Brain pericyte (primary cell): ENCODE measurements around the gene HBA1.
"Not testable (repeated sequence)": the region's sequence is repeated elsewhere in the genome, so short reads cannot be mapped to it uniquely, and the experiment has no call there.

Source experiments
- DNase-seq: peaks from one replicate; pipeline ENCODE4 v3.0.0-alpha.2; 2012; ENCODE audit warnings: low read depth, low spot score

Gene HBA1

DNA sequence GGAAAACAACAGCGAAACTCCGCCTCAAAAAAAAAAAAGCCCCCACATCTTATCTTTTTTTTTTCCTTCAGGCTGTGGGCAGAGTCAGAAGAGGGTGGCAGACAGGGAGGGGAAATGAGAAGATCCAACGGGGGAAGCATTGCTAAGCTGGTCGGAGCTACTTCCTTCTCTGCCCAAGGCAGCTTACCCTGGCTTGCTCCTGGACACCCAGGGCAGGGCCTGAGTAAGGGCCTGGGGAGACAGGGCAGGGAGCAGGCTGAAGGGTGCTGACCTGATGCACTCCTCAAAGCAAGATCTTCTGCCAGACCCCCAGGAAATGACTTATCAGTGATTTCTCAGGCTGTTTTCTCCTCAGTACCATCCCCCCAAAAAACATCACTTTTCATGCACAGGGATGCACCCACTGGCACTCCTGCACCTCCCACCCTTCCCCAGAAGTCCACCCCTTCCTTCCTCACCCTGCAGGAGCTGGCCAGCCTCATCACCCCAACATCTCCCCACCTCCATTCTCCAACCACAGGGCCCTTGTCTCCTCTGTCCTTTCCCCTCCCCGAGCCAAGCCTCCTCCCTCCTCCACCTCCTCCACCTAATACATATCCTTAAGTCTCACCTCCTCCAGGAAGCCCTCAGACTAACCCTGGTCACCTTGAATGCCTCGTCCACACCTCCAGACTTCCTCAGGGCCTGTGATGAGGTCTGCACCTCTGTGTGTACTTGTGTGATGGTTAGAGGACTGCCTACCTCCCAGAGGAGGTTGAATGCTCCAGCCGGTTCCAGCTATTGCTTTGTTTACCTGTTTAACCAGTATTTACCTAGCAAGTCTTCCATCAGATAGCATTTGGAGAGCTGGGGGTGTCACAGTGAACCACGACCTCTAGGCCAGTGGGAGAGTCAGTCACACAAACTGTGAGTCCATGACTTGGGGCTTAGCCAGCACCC is 1.2 kb upstream of the HBA1 start:
- DNase-seq, result no peak

DNA sequence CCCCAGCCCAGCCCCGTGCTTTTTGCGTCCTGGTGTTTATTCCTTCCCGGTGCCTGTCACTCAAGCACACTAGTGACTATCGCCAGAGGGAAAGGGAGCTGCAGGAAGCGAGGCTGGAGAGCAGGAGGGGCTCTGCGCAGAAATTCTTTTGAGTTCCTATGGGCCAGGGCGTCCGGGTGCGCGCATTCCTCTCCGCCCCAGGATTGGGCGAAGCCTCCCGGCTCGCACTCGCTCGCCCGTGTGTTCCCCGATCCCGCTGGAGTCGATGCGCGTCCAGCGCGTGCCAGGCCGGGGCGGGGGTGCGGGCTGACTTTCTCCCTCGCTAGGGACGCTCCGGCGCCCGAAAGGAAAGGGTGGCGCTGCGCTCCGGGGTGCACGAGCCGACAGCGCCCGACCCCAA is 474 bp upstream of the HBA1 start:
- not testable (repeated sequence) for DNase-seq

DNA sequence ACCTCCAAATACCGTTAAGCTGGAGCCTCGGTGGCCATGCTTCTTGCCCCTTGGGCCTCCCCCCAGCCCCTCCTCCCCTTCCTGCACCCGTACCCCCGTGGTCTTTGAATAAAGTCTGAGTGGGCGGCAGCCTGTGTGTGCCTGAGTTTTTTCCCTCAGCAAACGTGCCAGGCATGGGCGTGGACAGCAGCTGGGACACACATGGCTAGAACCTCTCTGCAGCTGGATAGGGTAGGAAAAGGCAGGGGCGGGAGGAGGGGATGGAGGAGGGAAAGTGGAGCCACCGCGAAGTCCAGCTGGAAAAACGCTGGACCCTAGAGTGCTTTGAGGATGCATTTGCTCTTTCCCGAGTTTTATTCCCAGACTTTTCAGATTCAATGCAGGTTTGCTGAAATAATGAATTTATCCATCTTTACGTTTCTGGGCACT is 928 bp downstream of the HBA1 start:
- DNase-seq, result no peak

DNA sequence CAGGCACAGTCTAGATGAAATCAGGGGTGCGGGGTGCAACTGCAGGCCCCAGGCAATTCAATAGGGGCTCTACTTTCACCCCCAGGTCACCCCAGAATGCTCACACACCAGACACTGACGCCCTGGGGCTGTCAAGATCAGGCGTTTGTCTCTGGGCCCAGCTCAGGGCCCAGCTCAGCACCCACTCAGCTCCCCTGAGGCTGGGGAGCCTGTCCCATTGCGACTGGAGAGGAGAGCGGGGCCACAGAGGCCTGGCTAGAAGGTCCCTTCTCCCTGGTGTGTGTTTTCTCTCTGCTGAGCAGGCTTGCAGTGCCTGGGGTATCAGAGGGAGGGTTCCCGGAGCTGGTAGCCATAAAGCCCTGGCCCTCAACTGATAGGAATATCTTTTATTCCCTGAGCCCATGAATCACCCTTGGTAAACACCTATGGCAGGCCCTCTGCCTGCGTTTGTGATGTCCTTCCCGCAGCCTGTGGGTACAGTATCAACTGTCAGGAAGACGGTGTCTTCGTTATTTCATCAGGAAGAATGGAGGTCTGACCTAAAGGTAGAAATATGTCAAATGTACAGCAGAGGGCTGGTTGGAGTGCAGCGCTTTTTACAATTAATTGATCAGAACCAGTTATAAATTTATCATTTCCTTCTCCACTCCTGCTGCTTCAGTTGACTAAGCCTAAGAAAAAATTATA is 1.6 kb downstream of the HBA1 start:
- no peak for DNase-seq

DNA sequence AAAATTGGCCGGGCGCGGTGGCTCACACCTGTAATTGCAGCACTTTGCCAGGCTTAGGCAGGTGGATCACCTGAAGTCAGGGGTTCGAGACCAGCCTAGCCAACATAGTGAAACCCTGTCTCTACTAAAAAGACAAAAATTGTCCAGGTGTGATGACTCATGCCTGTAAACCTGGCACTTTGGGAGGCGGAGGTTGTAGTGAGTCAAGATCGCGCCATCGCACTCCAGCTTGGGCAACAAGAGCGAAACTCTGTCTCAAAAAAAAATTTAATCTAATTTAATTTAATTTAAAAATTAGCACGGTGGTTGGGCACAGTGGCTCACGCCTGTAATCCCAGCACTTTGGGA is 2.2 kb downstream of the HBA1 start:
- no peak for DNase-seq

DNA sequence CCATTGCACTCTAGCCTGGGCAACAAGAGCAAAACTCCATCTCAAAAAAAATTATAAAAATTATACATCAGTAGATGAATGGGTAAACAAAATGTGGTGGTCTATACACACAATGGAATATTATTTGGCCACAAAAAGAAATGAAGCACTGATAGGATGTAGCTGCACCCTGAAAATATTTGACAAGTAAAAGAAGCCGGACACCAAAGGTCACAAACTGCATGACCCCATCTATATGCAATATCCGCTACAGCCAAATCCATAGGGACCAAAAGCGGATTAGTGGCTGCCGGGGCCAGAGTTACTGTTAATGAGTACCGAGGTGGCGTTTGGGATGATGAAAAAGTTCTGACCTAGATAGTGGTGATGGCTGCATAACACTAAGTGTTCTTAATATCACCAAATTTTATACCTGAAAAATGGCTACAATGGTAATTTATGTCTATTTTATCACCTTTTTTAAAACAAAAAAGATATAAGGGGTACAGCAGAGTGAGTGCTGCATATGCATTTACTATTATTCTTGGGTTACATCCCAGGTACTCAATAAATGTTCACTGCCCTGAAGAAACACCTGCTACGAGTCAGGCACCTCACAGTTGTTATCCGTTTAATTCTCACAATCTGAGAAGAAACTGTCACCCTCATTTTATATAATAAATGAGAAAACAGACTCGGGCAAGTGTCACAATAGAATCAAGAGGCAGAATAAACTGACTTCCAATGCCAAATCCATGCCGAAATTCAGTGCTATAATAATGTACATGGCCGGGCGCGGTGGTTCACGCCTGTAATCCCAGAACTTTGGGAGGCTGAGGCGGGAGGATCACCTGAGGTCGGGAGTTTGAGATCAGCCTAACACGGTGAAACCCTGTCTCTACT is 3.0 kb downstream of the HBA1 start:
- no peak for DNase-seq

DNA sequence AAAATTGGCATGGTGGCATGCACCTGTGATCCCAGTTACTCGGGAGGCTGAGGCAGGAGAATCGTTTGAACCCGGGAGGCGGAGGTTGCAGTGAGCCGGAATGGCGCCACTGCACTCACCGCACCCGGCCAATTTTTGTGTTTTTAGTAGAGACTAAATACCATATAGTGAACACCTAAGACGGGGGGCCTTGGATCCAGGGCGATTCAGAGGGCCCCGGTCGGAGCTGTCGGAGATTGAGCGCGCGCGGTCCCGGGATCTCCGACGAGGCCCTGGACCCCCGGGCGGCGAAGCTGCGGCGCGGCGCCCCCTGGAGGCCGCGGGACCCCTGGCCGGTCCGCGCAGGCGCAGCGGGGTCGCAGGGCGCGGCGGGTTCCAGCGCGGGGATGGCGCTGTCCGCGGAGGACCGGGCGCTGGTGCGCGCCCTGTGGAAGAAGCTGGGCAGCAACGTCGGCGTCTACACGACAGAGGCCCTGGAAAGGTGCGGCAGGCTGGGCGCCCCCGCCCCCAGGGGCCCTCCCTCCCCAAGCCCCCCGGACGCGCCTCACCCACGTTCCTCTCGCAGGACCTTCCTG is 3.7 kb downstream of the HBA1 start, which contains the start of gene HBQ1:
HBQ1 (plus strand) TSS at position 359 of the 575 bp plus-strand sequence; CDS start at position 387, 28 bp downstream.
- no peak for DNase-seq

DNA sequence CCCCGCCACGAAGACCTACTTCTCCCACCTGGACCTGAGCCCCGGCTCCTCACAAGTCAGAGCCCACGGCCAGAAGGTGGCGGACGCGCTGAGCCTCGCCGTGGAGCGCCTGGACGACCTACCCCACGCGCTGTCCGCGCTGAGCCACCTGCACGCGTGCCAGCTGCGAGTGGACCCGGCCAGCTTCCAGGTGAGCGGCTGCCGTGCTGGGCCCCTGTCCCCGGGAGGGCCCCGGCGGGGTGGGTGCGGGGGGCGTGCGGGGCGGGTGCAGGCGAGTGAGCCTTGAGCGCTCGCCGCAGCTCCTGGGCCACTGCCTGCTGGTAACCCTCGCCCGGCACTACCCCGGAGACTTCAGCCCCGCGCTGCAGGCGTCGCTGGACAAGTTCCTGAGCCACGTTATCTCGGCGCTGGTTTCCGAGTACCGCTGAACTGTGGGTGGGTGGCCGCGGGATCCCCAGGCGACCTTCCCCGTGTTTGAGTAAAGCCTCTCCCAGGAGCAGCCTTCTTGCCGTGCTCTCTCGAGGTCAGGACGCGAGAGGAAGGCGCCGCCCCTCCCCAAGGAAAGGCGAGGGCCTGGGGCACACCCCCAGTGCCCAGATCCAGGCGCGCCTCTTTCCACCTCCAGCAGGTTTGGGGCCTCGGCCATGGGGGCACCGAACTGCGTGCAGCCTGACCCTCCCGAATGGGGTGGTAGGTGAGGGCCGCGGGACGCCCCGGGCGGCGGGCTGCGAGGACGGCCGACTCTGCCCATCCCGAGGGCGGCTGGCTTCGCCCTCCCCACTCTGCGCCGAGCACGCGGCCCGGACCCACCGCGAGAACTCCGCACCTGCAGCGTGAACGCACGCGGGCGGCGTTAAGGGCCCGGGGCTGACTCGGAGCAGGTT is 4.4 kb downstream of the HBA1 start:
- DNase-seq, result no peak

DNA sequence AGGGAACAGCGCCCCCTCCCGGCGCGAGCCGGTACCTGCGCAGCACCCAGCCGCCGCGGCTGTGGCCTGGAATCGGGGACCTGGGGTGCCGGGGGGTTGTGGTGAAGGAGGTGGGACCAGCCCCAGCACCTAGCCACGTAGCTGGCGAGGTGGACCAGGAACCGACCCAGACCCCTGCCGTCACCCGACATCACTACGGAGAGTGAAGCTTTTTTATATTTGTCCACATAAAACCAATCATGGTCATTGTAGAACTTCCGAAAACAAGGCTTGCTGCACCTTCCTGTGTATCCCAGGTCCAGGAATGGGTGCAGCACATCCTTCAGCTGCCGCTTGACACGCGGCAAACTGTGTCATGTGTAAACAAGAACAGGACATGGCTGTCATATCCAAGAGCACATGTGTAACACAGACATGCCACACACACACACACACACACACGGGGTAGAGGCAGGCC is 5.1 kb downstream of the HBA1 start:
- DNase-seq, result no peak

DNA sequence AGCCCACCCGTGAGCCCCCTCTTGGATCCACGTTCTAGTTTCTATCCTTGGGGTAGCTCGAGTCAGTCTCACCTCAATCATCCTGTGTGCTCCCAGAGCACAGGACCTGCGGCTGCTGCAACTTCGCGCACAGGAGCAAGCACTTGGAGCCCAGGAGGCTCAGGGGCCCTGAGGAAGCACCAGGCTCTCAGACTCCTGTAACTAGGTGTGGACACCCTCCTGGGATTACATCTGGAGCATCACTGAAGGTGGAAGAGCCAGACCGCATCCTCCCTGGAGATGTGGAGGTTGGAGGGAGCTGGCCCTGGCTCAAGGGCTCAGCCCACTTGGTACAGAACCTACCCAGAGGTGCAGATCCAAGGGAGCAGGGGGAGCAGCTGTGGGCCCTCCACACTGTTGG is 6.5 kb downstream of the HBA1 start:
- no peak for DNase-seq

DNA sequence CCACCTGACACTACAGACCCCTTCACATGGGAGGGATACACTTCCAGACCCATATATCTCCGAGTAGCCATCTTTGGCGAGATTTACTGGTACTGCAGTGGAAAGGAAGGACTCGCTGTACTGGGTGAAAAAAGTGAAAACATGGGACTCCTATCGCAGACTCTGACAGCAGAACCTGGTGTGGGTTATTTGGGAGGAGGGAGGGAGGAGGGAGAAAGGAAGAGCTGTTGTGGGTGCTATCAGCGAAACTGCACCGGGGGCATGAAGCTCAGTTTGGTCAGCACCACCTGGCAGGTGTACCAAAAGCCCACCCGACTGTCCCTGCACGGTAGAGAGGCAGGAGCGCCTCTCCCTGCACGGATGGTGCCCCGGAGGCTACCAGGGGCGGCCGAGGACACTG is 8.7 kb downstream of the HBA1 start:
- no peak for DNase-seq

DNA sequence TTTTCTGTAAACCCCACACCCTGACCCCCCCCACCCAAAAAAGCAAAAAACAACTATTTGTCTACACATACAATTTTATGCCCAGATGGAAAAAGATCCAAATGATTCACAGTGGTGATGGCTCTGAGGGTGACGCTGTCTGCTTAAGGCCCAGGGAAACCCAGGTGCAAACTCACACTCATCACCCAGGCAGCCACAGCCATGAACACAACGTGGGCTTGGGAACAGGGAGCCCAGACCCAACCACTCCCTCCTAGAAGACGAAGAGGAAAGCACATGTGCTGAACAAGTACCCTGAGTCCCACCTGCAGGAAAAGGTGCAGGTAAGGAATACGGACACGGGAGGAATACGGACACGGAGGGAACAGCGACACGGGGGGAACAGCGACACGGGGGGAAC is 9.2 kb downstream of the HBA1 start:
- DNase-seq, result no peak

DNA sequence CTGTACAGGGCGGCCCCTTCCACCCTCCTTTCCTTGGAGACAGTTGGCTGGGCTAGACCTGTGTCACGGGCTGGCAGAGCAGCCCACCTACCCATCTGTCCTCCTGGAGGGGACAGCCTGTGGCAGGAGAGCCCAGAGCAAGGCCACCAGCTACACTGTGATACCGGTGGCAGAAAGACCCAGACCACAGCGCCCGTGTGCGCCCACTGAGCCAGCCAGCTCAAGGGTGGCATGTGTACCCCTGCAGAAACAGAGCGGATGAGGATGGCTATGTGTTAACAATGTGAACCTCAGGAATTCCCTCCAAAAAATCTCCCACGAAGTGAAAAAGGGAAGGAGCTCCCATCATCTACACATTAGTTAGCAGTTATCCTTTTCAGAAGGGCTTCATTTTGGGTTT is 10.8 kb downstream of the HBA1 start:
- DNase-seq, result no peak

DNA sequence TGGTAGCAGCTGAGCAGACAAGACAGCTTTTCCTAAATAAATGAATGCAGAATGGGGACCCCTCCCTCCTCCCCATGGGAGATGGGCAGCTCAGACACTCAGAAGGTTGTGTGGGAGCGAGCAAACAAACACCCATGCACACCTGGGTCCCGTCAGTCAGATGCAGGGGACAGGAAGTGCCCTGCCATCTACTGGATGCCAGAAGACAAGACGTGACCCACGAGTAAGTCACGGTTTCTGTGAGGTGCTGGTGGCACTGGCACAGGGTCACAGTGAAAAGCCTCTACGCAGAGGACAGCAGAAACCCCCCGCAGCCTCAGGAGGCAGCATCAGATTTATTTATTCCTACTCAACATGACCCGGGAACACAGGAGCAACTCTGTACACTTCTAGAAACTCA is 12.2 kb downstream of the HBA1 start:
- no peak for DNase-seq

DNA sequence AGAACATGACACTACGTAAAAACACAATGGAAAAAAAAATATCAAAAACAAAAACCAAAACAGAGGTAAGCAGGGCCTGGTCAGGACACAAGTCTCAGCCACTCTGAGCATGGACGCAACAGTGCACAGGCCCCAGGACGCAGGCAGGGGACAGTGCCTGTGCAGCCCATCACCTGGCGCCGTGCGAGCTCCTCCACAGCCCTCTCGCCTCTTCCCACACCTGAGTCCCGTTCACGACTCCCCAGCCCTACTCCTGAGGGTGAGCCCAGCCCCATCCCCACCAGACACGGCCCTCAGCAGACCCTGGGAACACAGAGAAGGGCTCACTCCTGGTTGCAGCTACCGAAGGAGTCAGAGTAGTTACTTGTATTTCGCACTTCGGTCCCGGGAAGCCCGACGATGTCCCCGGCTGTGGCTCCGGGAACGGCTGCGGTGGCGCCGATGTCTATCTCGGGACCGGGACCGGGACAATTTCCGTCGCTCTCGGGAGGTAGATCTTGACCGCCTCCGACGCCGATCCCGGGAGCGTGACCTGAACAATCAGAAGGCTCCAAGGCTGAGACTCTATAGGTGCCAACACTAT is 13.2 kb downstream of the HBA1 start:
- DNase-seq, result no peak

DNA sequence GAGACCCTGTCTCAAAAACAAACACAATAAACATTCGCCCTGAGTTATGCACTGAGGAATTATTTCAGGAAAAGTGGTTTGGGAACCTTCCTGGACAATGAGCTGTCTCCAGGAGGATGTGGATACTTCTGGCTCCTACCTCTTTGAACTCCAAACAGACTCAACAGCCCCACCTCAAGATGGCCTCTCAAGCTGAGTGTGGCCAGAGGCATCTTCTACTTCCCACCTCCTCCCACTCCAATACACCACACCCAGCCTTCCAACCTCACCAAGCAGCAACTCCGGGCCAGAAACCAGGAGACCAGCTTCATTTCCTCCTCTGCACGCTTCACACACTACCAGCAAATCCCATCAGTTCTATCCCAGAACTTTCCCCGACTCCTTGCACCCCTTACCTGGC is 15.4 kb downstream of the HBA1 start:
- no peak for DNase-seq

DNA sequence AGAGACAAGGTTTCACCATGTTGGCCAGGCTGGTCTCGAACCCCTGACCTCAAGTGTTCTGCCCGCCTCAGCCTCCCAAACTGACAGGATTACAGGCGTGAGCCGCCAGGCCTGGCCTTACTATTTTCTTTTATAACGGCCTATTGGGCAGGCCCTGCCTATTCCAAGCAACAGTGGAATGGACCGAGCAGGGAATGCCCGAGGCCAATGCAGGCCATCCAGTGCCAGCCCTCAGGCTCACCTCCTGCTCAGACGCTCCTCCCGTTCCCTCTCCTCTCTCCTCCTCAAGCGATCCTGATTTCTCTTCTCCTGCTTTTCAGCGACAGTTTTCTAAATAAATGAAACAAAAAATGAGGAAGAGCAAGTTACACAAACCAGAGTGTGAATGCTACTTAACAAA is 16.2 kb downstream of the HBA1 start:
- no peak for DNase-seq

DNA sequence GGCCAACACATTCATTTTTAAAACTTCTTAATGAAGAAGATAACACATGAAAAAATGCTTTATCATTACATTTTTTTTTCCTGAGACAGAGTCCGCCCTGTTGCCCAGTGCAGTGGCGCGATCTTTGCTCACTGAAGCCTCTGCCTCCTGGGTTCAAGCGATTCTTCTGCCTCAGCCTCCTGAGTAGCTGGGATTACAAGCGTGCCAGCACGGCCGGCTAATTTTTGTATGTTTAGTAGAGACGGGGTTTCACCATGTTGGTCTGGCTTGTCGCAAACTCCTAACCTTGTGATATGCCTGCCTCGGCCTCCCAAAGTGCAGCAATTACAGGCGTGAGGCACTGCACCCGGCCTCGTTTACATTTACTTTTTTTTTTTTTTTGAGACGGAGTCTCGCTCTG is 17.0 kb downstream of the HBA1 start:
- DNase-seq, result no peak

DNA sequence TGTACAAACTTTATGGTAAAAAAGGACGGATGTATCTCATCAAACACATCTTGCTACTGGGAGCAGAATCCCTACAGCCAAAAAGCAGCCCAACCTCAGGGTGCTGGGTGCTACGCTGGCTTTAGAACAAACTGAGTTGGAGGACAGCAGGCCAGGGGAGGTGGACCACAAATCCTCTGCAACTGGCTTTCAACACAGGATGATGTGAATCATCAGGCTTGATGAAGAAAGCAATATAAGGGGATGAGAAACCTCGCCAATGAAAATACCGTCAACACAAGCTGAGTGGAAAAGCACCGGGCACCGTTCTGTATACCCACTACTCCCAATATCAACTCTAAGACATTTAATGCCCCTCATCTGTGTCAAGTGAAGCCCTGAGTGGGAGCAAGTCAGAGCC is 18.0 kb downstream of the HBA1 start:
- DNase-seq, result no peak

DNA sequence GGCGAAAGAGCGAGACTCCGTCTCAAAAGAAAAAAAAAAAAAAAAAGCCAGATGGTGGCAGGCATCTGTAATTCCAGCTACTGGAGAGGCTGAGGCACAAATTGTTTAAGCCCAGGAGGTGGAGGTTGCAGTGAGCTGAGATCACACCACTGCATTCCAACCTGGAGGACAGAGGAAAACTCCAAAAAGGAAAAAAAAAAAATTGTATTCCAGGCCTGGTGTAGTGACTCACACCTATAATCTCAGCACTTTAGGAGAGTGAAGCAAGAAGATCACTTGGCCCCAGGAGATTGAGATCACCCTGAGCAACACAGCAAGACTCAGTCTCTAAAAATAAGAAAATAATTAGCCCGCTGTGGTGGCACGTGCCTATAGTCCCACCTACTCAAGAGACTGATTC is 23.9 kb downstream of the HBA1 start:
- no peak for DNase-seq
